HG03571 (cell line): ENCODE results near the gene RBM39.
"Not testable (repeated sequence)": the region's sequence is repeated elsewhere in the genome, so short reads cannot be mapped to it uniquely, and the experiment has no call there.

Source experiments
- ATAC-seq: cut with Tn5 transposase; IDR thresholded peaks from one replicate; pipeline ENCODE4 v1.9.1; 2021; ENCODE audit not compliant: unreplicated experiment

The RBM39 gene

DNA sequence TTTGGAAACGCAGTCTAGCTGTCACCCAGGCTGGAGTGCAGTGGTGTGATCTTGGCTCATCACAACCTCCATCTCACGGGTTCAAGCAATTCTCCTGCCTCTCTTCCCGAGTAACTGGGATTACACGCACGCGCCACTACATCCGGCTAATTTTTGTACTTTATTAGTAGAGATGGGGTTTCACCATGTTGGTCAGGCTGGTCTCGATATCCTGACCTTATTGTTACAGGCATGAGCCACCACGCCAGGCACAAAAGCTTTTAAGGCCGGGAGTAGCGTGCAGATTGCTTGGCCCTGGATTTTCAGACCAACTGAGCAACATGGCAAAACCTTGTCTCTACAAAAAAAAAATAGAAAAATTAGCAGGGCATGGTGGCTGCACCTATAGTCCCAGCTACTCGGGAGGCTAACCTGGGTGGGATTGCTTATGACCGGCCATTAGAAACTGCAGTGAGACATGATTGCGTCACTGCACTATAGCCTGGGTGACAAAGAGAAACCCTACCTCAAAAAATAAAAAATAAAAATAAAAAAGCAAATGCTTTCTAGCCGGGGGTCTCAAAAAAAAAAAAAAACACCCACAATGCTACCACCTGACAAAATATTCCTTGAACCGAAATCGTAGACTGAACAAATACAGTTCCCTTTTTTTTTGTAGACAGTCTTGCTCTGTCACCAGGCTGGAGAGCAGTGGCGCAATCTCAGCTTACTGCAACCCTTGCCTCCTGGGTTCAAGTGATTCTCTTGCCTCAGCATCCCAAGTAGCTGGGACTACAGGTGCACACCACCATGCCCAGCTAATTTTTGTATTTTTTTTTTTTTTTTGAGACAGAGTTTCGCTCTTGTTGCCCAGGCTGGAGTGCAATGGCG, 15.0 kb downstream of the RBM39 start:
- no peak for ATAC-seq

DNA sequence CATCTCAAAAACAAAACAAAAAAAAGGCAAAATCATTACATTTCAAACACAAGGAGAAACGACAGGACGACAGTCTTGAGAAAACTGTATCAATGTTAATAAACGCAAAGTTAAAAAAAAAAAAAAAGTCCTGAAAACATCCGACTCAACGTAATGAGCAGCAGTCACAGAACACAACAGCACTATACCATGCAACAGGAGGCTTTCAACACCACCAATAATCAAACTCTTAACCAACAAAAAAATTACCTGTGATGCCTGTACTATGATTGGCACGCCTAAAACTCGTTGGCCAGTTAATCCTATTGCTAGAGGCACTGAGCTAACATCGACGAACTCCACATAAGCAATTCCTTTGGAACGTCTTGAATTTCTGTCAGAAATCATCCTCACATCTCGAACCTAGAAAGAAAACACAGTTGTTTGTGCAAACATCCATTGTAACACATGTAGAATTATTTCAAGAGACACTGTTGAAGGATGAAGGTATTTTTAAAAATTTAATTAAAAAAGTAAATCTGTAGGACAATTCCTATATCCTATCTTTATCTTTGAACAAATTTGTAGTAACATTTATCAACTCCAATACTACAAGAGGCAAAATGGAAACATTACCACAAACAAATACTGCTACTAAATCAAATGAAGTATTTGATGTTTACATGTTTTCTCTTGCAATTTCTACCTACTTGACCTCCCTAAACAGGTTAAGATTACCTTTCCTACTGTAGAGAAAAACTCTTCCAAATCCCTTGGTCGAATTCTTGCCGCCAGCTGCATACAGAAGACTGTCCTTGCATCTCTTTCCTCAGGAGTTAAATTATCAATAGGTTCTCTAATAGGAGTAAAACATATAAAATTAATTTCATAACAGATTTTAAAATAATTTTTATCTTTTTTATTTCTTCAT, 17.5 kb downstream of the RBM39 start:
- ATAC-seq: no peak

DNA sequence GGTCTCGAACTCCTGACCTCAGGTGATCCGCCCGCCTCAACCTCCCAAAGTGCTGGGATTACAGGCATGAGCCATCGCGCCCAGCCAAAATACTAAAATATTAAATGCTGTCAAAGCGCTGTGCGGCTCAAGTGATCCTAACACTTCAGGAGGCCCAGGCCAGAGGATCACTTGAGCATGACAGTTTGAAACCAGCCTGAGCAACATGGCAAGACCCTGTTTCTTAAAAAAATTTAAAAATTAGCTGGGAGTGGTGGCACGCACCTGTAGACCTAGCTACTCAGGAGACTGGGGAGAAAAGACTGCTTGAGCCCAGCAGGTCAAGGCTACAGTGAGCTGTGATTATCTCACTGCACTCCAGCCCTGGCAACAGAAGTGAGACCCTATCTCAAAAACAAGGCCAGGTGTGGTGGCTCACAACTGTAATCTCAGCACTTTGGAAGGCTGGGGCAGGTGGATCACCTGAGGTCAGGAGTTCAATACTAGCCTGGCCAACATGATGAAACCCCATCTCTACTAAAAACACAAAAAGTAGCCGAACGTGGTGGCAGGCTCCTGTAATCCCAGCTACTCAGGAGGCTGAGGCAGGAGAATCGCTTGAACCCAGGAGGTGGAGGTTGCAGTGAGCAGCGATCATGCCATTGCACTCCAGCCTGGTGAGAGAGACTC, 18.3 kb downstream of the RBM39 start:
- not testable (repeated sequence) for ATAC-seq

DNA sequence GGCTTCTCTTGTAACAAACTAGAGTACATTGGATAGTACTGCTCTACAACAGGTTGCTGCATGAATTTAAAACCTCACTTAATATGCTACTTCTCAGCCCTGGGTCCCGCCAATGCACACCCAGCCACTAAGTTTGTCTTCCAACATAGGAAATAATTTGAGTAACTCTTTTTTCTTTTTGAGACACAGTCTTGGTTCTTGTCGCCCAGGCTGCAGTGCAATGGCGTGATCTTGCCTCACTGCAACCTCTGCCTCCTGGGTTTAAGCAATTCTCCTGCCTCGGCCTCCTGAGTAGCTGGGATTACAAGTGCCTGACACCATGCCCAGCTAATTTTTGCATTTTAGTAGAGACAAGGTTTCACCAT, 18.8 kb downstream of the RBM39 start:
- ATAC-seq: not testable (repeated sequence)

DNA sequence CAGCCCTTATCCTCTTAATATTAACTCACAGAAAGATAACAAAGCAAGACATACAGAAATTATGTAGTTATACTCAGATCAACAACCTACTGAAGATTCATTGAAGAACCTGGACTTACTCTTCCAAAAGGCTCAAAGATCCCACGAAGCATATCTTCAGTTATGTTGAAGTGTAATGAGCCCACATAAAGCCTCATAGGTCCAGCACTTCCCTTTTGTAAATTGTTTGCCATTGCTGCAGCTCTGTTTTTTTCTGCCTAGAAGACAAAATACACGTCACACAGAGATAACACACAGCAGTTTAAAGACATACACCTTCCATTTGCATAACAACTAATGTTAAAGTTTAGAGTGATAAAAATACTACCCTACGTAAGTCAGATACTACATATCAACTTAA, 20.4 kb downstream of the RBM39 start:
- no peak for ATAC-seq

DNA sequence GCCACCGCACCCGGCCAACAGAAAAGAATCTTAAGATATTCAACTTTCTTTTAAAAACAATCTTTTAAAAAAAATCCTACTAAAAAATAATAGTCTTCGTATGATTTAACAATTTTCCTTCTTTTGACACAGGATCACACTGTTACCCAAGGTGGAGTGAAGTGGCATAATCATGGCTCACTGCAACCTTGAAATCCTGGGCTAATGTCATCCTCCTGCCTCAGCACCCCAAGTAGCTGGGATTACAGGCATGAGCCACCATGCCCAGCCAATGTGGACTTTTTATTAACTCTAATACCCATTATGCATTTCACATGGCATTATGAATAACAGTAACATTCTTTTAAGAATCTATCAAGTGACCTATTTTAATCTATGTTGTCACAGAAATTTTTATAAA, 20.8 kb downstream of the RBM39 start:
- no peak for ATAC-seq

DNA sequence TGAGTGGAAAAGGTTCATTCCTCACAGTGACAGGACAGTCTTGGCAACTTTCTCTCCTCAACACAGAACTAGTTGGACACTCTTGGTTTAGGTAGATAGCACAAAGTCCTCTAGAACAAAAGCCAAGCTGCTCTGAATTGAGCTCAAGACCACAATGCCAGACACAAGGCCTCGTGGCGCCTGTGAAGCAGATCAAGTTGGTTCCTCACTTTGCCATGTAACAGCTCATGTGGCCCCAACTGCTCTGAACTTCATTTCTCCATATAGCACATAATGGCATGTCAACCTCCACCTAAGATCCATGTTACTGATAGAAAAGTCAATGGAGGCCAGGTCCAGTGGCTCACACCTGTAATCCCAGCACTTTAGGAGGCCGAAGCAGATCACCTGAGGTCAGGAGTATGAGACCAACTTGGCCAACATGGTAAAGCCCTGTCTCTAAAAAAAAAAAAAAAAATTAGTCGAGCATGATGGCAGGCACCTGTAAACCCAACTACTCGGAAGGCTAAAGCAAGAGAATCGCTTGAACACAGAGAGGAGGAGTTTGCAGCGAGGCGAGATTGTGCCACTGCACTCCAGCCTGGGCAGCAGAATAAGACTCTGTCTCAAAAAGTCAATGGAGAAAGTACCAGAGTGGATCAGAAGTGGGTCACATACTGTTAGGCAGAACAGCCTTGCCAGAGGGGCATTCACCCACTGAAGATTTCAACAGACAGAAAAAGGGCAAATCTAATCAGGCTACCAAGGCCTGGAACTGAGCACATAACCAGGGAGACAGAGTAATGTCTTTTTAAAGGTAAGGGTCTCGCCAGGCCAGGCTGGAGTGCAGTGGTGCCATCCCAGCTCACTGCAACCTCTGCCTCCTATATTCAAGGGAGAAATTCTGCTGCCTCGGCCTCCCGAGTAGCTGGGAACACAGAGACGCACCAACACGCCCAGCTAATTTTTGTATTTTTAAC, 21.6 kb downstream of the RBM39 start:
- no peak for ATAC-seq

DNA sequence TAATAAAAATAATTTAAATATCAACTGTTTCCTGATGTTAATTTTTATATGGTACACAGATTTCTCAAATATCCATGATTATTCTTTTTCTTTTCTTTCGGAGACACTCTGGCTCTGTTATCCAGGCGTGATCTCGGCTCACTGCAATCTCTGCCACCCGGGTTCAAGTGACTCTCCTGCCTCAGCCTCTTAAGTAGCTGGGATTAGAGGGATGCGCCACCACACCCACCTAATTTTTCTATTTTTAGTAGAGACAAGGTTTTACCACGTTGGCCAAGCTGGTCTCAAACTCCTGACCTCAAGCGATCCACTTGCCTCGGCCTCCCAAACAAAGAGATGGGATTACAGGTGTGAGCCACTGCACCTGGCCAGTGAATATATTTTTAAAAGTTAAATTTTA, 22.3 kb downstream of the RBM39 start:
- no peak for ATAC-seq

DNA sequence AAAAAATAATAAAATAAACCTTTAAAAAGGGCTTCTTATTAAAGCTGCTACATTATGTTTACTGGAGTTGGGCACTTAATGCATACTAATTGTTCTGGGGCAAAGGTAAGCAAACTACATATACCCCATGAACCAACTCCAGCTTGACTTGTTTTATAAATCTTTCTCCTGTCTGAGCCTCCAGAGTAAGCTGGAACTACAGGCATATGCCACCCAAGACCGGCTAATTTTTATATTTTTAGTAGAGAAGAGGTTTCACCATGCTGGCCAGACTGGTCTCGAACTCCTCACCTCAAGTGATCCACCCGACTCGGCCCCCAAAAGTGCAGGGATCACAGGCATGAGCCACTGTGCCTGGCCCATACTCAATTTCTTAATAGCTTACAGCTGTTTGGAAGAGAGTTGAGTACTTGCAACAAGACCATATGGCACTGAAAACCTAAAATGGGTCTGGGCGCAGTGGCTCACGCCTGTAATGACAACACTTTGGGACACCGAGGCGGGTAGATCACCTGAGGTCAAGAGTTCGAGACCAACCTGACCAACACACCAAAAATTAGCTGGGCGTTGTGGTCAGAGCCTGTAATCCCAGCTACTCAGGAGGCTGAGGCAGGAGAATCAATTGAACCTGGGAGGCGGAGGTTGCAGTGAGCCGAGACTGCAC, 23.0 kb downstream of the RBM39 start:
- ATAC-seq: no peak

DNA sequence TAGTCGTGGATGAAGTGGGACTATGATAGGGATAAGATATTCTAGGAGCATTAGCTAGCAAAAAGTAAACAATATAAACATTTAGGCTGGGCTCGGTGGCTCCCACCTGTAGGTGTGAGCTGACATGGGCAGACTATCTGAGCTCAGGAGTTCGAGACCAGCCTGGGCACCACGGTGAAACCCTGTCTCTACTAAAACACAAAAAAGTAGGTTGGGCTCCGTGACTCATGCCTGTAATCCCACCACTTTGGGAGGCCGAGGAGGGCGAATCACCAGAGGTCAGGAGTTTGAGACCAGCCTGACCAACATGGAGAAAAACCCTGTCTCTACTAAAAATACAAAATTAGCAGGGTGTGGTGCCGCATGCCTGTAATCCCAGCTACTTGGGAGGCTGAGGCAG, 23.7 kb downstream of the RBM39 start:
- not testable (repeated sequence) for ATAC-seq

DNA sequence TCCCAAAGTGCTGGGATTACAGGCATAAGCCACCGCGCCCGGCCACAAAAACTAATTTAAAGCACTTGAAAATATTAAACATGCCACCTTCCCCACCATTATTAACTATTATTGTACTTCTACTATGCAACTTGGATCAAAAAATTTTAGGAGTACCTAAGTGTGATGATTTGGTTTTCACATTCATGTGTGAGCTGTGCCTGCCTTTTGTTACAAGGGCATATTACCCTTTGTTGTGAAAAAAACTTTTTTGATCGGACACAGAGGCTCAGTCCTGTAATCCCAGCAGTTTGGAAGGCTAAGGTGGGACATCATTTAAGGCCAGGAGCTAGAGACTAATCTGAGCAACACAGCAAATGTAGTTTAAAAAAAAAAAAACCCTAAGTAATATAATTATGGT, 25.7 kb downstream of the RBM39 start:
- ATAC-seq: no peak

DNA sequence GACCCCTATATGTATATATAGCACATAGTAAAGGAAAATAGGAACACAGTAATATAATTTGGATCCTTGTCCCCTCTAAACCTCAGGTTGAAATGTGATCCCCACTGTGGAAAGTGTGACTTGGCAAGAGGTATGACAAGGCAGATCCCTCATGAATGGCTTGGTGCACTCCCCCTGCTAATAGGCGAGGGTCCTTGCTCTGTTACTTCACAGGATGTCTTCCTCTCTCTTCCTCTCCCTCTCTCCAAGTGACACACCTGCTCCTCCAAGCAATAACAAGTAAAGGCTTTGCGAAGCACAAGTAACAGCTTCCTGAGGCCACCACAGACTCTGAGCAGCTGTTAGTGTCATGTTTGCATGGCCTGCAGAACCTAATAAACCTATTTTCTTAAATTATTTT, 26.4 kb downstream of the RBM39 start:
- ATAC-seq: no peak

DNA sequence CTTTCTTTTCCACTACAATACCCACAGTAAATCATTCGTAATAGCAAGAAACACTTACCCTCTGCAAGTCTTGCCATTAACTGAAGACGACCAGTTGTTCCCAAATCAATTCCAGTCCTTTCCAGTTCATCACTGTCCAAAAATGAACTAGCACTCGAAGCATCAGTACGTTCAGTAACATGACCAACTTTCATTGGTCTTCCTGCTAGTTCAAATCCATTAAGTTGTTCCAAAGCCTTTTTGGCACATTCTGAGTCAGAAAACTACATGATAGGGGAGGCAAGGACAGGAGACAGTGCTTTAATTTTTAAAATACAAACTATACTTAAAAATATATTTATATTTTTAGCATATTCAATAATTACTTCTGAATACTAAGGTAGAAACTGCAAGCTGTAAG, 27.9 kb downstream of the RBM39 start:
- ATAC-seq: no peak

DNA sequence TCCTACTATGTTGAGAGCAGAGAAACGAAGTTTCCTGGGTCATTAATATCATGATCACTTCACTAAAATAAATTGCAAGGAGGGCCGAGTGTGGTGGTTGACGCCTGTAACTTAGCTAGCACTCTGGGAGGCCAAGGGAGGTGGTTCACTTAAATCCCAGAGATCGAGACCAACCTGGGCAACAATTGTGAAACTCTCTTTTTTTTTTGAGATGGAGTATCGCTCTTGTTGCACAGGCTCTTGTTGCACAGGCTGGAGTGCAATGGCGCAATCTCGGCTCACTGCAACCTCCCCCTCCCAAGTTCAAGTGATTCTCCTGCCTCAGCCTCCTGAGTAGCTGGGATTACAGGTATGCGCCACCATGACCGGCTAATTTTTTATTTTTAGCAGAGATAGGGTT, 28.9 kb downstream of the RBM39 start:
- ATAC-seq: not testable (repeated sequence)

DNA sequence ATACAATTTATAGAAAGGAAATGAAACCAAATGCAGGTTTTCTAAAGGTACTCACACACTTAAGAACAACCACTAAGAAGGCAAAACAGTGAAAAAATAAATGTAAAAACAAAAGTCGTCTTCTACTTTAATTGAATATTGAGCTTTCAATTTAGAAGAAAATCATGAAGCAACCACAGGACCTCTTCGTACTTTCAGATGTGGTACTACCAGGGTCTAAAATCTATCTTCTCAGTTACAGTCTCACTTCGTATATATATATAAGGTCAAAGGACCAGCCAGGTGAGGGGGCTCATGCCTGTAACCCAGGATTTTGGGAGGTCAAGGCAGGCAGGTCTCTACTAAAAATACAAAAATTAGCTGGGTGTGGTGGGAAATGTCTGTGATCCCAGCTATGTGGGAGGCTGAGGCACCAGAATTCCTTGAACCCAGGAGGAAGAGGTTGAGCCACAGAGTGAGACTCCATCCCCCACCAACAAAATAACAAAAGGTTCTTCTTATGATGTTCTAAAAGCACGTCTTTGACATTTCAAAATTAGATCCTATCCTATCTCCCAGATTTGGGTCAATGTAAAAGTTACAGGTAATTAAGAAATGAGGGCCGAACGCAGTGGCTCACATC, 30.4 kb downstream of the RBM39 start:
- no peak for ATAC-seq

DNA sequence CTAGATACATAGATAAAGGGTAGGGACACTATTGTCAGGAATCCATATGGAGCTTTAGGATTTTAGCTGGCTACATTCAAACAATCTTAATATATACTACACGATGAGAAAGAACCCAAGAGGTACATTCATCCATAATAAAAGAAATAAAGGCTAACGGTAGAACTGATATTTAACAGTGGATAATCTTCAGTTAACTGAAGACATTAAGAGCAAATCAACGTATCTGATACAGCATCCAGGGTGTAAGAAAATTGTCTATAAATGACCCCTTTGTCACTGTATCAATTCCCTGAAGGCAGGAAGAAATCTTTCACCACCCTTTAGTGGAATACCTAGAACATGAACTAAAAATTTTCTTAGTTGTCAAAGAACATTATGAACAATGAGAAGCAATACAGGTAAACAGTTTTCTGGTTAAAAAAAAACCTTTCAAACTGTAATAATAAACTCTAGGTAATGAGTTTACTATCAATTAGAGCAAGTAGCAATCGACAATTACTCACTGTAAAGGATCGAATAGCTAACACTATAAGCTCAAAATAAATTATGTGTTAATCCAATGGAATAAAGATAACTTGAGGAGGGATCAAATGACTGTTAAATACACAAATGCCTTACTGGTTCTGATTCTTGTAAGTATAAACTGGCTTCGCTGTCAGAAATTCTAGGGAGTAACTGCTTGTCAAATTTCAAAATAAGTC, 31.0 kb downstream of the RBM39 start:
- no peak for ATAC-seq

DNA sequence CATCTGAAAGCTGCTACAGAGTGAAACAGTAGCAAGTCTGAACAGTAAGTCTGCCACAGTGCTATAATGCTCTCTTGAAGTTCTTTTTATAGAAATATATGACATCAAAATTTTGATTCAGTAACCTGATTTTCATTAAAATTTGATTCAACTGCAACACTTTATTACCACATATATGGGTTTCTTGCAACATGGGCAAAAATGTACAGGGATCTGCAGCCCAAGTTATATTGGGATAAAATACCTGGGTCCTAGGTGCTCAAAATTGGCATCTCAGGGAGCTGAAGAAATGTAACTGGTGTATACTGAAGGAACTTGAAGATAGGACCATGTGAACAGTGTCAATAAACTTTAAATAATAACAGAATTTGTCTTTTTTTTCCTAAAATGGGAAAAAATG, 32.0 kb downstream of the RBM39 start:
- no peak for ATAC-seq

DNA sequence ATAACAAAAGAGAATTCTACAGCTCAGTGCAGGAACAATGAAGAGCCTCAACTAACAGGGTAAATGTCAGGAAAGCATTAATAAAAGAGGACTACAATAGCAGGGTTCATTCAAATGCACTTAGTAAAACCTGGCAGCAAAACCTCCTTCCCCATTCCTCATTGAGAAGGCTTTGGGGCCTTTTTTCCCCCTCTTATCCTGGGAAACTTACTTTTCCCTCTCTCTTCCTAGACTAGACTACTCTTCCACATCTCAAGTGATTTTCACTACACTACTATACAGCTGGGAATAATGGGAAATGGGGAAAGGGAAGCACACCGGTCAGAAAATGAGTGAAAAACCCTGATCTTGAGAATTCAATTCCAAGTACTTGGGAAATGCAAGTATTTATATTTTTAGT, 32.8 kb downstream of the RBM39 start:
- no peak for ATAC-seq

DNA sequence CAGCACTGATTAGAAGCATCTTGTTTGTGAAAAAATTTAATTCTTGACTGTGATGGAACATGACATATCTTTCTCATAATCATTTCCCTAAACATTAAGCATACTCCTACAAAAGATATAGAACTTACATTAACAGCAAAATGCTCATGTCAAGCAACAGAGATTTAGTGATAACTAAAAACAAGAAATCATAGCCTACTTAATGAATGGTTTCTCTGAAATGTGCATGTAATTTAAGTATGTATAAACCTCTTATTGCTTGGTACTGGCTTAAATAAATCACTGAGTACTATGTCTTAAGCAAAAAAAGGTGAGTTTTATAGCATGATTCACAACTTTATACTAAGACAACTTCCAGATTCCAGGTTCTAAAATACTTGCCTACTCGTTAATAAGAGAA, 33.6 kb downstream of the RBM39 start:
- ATAC-seq: no peak
